GM19238 (cell line): ENCODE results near the gene GAP43.
A peak's percentile ranks its signal among the peaks of the same experiment; 100 is the strongest.

Source experiments
- DNase-seq: peaks from one replicate; pipeline ENCODE4 v3.0.0; 2011; ENCODE audit warnings: low spot score; ENCODE audit not compliant: insufficient read length

The GAP43 gene

DNA sequence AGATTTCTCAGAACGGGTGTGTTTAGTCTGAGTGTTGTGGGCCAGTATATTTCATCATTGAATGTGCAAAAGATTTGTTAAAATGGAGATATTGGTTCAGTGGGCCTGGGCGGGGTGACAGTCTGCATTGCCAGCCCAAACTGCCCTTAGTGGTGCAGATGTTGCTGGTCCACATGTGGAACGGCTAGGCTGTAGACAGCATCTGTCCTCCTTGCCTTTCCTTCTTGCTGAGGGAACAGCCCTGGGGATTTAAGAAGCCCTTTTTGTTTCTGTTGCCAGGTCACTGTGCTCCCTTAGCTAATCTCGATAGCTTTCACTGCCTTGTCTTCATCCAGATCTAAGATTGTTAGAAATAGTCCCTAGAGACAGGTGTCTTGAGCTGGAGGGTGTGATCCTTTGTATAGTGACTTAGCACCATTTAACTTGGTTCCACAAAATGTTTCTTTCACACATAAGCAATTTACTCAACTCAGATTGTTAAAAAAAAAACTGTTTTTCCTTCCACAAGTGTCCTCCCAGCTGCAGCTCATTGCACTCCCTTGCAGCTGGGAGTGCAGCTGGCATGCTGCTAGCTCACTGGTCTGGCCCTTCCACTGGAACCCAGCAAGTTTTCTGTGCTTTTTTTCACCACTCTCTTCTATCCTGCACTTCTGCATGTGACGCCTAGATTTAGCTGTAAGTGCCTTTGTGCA is 37.5 kb downstream of the GAP43 start:
- DNase-seq, result no peak

DNA sequence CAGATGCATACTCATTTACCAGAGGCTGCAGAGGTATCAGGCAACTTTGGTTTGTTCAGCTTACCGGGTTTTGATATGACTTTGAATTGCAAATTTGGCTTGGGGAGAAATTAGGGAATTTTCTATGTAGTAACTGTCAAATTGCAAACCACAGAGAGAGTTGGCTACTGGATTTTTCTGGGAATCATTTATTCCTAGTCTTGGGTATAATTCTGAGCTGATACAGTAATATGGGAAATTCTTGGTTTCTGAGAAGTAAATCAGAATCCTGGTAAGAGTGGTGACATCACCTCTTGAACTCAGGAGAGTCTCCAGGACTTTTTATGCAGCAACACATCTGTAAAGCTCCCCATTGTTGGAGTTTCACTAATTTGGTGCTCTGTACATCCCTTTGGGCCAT is 39.0 kb downstream of the GAP43 start:
- DNase-seq, result no peak

DNA sequence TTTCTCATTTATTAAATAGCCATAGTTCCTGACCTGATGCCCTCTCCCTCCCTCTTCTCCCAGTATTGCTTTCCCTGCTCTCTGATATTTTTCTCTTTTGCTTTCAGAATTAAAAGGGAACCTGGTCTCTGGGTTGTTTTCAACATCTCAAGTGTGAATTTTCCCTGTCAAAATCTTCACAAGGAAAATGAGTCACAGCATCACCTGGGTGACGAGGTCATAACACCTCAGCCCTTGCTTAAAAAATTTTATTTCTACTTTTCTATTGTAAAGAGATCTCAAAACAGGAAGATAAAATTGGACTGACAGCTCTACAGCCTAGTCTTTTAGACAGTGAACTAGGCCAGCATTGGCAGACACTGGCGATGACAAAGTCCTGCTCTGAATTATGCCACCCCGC is 40.1 kb downstream of the GAP43 start:
- no peak for DNase-seq

DNA sequence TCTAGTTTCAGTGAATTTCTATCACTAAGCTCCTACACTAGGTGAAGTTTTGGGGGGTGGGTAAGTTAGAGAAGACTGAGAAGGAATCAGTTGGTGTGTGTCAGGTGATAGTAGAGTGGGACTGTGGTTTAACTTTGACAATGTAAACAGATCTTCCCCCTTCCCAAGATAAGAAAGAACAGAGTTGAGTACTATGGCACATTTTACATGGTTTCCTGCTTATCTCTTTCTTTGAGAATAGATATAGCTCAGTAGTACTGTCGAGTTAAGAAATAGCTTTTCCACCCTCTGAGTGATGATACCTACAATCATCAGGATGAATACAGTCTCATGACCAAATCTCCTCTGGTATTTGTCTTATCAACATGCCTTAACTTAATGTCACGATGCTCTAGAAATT is 42.8 kb downstream of the GAP43 start:
- DNase-seq, result no peak

DNA sequence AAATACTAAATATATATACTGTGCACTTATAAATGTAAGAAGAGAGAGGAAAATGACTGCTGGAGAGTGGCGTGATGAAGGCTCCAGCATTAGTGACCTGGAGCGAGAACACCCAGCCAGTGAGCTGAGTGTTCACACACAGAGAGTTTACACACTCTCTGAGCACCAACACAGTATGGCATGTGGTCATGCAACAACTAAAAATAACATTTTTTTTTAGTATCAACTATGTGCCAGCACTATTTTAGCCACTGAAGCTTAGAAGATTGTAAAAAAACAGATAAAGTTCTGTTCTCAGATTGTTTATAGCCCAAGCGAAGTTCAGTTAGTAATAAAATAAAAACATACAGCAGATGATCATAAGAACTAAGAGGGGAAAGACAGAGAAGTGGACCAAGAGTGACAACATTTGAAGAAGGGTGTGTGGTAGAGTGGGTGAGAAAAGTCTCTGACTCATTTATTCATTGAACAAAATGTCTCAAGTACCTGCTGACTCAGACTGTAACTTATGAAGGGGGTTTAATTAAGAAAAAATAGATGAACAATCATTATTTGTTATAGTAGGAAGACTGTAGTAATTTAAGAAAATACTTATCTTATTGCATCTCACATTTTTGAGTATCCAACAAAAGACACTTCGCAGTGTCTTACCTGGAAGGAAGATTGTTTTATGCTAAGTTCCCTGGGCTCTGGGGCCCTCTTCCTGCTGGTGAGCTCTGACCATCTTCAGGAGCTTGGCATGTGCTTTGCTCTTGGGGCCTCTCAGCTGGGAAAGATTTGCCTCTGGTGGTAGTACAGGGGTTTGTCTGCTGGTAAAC is 43.8 kb downstream of the GAP43 start:
- DNase-seq, result no peak

DNA sequence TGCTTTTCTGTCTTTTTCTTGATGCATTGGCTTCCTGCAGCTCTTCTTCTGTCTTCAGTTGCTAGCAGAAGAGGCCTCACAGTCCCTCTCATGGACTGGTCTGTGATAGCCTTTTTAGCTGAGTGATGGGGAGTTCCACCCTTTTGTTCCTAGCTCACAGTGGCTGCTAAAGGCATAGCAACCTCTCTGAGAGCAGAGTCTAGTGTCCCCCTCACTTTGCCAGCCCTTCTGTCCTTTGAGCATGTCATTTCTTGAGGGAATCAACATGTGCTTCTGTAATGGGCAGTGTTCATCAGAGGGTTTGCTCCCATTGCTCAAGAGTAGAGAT is 44.4 kb downstream of the GAP43 start:
- DNase-seq, result no peak

DNA sequence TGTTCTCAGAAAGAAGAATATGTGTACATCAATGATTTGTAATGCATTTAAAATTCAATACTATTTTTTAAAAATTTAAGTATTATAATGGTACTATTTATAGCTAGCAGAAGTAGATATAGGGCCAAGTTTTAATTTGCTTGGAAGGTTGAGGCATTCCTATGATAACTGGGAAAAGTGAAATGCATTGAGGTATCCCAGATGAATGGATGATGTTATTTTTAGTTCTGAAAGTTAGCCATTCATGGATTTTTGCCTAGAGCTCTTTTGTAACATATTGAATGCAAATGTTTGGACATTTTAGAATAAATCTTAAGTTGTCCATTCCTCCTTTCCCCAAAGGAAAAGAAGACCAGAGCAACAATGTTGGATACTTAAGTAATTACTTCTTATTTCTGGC is 47.6 kb downstream of the GAP43 start:
- DNase-seq, result no peak

DNA sequence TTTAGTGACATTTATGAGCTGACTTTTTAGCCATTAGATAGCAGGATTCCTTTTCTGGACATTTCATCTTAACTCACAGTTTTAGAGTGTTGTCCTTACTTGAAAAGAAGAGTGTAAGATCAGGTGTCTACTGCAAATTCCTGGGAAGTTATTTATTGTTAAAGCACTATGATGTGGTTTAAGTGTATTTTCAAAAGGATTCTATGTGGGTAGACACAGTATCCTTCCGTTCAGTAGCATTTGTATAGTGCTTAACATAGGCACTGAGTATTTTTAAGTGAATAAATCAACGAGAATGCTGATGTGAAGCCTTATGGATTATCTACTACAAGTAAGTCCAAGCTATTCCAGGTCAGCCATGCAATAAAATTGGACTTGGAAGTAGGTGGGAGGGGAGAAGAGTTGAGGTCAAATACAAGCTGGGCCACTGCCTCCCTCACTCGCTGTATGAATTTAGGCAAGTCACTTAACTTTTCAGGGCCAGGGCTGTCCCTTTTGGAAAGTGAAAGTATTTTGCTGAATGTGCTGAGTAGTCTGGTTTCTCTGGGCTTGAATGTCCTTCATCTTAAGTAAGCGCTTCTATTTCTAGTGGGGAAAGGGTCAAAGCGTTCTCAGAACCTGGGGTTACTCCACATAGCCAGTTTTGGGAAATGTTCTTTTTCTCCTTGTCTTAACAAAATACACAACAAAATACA is 48.6 kb downstream of the GAP43 start:
- DNase-seq, result no peak

DNA sequence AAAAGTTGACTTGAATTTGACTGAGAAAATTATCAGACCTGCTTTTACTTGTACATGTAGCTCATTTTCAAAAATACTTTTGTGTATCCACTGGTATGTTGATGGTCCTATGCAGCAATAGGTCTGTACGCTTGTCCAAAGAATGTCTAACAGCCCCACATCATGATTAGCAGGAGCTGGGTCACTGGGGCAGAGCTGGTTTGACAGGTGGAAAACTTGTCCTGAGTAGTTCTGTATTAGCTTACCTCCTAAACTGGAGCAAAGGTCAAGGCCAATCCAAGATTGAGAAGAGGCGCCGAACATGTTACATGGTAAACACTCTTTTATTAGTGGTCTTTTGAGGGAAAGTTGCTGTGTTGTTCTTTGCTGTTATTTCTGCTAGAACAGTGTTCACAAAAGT is 50.6 kb downstream of the GAP43 start:
- DNase-seq, result no peak

DNA sequence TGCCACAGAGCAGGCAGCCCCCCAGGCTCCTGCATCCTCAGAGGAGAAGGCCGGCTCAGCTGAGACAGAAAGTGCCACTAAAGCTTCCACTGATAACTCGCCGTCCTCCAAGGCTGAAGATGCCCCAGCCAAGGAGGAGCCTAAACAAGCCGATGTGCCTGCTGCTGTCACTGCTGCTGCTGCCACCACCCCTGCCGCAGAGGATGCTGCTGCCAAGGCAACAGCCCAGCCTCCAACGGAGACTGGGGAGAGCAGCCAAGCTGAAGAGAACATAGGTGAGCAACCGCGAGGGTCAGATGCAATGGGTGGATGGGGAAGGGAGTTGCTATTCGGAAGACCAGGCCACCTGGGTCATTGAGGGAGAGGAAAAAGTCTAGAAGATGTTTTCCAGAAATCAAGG is 53.0 kb downstream of the GAP43 start:
- no peak for DNase-seq

DNA sequence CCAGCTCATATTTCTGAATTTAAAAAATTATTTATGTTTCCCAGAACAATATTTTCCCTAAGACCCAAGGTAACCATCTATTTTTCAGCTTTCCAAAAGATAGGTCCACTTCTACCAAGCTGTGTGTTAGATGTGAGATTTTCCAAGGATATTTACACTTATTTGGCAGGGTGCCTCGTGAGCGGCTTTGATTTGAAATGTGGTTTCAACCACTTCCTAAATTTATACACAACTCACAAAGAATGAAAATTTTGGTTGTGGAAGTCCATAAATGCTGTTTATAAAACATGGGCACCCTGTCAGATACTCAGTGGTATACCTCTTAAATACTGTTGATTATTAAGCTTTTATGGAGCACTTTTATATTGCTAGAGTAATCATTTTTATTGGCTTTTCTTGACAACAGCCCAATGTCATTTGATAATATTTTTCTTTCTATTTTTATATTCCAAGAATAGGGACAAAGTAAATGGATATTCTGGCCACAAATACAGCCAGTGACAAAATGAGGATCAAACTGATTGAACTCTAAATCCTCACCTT is 57.6 kb downstream of the GAP43 start:
- no peak for DNase-seq

DNA sequence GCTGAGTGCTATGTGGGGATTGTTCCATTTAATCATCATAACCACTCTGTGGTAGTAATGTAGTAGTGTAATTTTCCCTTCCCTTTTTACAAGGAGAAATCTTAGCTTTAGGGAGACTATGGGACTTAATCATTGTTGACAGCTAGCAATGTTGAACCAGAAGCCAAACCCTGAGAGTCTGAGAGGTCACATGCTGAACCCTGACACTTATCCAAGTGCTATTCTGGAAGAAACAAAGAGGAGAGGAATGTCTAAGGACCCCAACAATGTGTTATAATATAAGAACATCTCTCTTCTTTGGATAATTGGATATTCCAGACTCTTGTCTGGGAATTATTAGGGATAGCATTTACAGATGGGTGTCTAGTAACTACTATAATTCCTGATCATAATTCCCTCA is 58.4 kb downstream of the GAP43 start:
- DNase-seq, result no peak

DNA sequence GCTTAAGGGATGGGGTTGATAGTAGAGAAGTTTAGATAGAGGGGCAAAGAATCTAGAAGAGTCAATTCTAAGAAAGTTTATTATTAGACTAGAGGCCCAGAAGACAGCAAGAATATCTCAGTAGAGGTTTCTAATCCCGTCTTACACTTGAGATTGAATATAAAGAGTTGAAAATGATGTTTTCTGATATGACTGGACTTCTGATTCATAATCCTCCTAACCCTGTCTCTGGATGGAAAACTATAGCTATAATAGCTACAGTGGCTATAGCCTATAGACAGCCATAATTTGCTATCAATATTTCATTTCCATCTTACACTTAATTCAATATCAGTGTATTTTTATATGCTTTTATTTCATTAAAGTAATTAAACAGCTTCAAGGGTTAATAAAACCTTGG is 60.0 kb downstream of the GAP43 start:
- no peak for DNase-seq

DNA sequence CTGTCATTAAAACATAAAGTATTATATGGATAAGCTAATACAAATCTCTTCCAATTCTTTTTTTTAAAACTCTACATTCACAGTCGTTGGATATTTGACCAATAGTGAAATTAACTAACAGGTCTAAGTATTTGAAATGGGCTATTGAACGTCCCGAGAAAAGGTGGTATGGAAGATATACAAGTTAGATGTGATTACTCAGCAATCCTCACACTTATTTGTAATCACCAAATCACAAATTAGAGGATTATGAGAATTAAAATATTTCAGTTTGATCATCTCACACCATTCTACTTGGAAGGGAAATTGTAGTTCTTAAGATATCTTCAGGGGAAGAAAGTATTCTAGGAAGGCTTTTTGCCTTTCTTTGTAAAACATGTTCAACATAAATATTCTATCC is 60.5 kb downstream of the GAP43 start:
- no peak for DNase-seq

DNA sequence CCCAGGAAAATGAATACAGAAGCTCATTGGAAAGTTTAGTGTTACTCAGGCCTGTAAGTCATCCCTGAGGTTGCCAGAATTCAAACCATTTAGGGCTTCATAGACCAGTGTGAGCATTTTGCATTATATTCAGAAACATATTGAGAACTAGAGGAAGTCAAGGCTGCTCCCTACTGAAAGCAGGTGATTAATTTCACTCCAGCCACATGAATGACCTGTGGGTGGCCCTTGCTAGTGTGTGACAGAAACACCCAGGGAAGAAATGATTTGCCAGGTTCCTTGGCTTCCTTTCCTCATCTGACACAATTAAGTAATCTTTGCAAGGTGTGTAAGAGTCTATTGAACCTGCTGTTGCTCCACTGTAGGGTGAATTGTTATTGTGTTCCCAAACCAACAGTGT is 61.8 kb downstream of the GAP43 start:
- DNase-seq, result peak; percentile 6

DNA sequence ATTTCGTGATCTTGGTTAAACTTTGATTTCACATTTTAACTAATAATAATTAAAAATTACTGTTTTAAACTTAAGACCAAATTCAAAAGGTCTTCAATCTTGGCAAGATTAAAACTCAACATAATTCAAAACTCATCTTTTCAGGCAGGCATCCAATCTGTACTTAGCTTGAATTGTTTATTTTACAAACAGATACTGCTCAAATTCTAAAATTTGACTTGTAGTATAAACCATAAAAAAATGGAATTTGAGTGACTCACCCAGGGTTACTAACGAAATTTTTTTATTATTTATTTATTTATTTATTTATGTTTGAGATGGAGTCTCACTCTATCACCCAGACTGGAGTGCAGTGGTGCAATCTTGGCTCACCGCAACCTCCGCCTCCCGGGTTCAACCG is 64.4 kb downstream of the GAP43 start:
- DNase-seq, result no peak

DNA sequence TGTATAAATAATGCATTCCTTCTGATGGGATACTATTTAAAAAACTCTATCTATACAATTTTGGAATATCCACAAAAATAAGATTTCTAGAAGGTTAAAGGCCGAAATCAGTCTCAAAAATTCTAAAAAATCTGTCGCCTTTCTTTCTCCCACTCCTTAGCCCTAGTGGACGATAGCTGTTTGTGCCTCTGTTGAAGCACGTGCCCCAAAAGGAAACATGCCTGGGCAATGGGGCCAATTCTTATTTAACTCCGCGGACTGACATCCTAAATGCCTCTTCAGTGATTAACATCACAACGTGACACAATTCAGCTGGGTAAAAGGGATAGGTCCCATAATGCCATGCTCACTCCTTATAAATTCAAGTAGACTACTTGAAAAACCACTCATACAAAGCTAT is 65.1 kb downstream of the GAP43 start:
- no peak for DNase-seq

DNA sequence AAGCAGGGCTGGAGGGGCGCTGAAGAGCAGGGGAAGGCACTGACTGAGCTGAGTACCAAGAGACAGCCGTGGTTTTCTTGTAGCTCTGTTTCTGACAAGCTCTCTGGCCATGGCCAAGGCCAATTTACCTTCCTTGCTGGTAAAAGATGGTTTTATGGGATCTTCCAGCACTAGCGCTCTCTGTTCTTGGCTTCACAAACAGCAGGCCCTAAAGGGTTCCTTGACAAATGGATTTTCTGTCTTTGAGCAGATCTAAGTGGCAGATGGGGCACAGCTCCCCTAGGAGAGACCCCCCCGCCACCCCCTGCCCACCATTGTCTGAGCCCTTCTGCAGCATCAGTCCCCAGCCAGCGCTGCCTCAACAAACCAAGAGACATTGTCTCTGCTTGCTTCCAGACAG is 66.6 kb downstream of the GAP43 start:
- DNase-seq, result no peak

DNA sequence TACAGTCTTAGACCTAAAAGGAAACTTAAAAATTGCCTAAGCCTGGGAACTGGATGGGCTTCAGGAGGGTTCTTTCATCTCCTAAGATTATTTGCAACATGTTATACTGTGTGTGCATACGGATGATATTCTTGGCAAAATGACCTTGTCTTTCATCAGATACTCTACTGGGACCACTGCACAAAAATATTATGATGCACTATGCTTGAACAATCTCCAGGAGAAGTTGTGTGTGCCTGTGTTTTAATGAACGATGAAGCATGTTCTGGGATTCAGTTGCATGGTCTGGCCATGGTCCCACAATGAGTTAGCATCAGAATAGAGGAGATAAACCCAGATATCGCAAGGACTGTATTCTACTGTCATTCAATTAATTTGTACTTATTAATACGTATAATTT is 68.7 kb downstream of the GAP43 start:
- no peak for DNase-seq

DNA sequence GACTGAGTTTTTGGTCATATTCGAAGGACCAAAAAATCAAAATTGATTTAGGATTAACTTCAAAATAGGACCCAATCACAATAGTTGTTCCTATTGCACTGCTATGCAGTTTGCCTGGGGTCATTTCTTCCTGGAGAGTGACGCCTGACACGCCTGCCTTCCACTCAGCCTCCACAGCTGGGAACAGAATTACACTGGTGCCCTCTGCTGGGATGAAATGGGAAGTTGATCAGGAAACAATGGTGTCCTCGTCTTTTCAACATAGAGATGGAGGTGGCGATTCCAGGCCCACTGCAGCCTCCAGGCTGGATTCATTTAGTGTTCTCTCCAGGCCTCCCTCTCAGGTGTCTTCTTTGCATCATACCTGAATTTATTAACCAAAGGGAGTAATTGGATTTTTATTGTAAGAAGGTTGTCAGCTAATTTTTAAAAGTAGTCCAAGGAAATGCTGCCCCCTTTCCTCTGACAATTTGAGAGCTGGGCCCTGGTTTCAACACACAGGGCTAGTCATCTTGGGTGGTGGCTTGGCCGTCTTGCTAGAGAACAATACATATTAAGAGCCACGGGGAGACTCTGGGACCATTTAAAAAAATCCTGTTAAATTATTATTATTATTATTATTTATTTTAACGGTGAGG is 69.7 kb downstream of the GAP43 start:
- DNase-seq, result peak; percentile 37

DNA sequence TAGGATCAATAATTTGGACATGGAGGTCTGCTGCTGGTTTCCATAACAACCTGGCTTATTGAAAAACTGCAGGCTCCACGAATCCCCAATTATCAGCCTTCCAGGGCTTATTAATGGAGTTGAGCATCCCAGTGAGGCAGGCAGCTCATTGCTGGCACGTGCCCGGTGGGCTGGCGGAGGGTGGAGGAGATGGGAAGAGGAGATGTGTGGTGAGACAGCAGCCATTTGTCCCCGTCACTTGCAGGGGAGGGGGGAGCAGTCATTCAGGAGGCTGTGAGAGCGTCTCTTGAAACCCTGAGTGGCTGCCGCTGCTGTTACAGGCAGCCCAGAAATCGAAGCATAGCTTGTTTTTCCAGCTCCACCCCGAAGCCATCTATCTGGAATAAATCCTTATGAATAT is 70.6 kb downstream of the GAP43 start:
- no peak for DNase-seq

DNA sequence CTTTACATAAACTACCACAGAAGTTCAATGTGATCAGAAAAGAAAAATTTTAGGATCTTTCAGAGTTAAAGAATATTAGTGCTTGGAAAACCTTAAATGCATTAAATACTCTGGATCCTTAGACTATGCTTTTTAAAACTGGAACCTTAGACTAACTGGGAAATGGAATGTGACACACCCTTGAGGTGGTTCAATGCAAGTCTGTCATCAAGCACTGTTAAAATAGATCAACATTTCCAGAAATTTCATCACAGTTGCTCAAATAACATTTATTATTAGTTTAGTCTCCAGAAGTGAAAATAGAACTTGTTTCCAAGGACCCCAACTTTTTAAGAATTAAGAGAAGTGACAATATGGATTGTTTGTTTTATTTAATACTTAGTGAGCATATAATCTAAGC is 71.8 kb downstream of the GAP43 start:
- DNase-seq, result no peak
